HG02981 (cell line): ENCODE data around the gene SHISA8.

ENCODE experiments used
- ATAC-seq: cut with Tn5 transposase; IDR thresholded peaks from one replicate; pipeline ENCODE4 v1.9.1; 2021; ENCODE audit warnings: mild to moderate bottlenecking, moderate library complexity; ENCODE audit not compliant: unreplicated experiment

Gene SHISA8

GRCh38 chr22:41862530-41863266 is 52.2 kb downstream of the SHISA8 start:
- ATAC-seq: peak; percentile 49

GRCh38 chr22:41862160-41862529 is 52.7 kb downstream of the SHISA8 start:
- ATAC-seq: peak; percentile 45
